Activated CD4-positive, alpha-beta T cell treated with anti-CD3 and anti-CD28 coated beads, Interleukin-2, amount 50 U/mL, for 1 hour (primary cell): Measurements from ENCODE around the gene EIF4G3.
"Not testable (repeated sequence)": the region's sequence is repeated elsewhere in the genome, so short reads cannot be mapped to it uniquely, and the experiment has no call there.

ENCODE experiments used
- DNase-seq: peaks from one replicate; pipeline ENCODE4 v3.0.0-alpha.2; 2020

EIF4G3 gene

DNA sequence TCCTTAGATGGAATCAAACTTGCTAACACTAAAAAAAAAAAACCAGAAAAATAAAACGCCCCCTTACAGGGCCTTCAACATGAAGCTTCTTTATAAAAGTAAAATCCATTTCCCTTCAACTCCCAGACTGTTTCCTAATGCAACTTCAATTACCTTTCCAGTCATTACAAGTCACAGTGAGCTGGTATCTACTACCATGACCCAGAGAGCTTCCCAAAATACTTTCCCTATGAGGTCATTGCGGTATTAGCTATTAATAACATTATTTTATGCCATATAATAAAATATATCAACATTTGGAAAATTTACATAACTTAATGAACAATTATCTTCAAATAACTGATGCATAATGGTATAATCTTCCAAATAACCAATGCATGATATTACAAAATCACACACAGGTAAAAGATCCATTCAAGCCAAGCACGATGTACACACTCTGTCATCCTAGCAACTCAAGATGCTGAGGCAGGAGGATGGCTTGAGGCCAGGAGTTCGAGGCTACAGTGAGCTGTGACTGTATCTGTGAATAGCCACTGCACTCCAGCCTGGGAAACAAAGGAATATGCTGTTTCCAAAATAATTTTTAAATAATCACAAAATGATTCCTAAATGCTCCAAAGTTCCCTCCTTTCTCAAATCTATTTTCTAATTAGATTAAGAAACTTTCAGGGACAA is 24.1 kb downstream of the EIF4G3 start:
- no peak for DNase-seq

DNA sequence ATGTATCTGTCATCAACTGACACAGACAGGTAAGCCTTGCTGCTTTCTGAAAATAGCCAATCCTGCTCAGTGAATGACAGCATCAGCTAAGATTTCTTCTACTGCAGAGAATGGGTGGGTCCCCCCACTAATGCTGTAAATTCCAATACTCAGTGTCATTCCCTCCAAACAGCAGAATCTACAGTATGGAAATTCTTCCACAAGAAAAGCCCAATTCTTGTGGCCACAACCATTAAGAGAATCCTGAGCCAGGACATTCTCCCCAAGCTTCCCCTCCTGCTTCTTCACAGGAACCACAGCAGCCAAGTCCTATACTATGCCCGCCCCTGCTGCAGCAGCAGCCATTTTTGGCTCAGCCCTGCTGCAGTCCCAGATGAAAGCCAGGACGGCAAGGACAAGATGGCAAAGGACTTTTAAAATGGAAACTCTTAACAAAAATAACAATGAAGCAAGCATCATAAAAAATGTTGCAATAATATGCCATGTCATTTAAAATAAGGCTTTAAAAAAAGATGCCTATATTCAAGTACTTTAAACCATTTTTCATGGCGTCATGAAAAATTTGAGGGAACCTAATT is 26.8 kb downstream of the EIF4G3 start:
- DNase-seq, result no peak

DNA sequence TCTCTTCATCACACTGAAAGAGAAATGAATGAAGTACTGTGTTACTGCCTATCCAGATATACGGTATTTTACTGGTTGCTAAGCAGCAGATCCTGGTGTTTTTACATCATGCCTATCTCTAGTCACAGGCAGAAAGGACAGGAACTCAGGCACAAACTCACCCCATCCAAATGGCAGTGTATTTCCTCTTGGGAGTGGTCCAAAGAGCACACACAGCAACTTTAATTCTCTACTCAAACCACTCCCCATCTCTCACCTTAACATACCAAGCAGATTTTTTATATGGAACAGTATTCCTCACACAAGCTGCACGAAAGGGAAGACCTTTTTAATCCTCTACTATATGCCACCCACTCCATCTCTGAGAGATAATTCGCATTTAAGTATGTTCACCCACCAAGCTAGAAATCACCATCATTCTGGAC is 27.3 kb downstream of the EIF4G3 start:
- no peak for DNase-seq

DNA sequence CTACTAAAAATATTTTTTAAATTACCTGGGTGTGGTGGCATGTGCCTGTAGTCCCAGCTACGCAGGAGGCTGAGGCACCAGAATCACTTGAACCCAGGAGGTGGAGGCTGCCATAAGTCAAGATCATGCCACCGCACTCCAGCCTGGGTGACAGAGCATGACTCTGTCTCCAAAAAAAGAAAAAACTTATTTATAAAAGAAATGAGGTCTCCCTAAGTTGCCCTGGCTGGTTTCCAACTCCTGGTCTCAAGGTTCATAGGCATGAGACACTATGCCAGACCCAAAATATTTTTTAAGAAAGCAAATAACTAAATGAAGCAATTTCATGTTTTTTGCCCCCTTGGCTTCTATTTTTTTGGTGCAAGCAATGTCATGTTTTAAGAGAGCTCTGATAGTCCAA is 32.9 kb downstream of the EIF4G3 start:
- DNase-seq, result no peak

DNA sequence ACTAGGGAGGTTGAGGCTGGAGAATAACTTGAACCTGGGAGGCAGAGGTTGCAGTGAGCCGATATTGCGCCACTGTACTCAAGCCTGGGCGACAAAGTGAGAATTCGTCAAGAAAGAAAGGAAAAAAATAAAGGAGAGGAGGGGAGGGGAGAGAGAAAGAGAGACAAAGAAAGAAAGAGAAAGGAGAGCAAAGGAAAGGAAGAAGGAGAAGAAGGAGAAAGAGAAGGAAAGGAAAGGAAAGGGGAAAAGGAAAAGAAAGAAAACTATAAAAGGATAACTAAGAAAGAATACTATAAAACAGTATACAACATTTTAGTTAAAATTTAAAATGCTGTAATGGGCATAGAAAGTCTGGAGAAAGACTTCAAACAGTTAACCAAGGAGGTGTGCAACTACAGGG is 33.6 kb downstream of the EIF4G3 start:
- DNase-seq, result no peak

DNA sequence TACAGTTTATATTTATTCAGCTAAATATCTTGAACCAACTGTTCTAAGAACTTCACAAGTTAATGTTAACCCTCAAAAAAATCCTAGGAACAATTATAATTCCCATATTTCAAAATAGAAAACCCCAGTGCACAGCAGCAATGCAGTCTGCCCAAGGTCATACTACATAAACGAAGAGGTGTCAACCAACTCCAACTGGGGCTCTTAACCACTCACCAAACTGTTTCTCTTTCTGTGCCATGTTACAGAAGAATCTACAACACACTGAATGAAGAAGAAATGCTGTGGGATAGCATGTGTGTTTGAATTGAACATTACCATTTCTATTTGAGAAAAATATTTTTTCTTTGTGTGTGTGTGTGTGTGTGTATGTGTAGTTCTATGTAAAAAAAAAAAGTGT is 35.7 kb downstream of the EIF4G3 start:
- no peak for DNase-seq

DNA sequence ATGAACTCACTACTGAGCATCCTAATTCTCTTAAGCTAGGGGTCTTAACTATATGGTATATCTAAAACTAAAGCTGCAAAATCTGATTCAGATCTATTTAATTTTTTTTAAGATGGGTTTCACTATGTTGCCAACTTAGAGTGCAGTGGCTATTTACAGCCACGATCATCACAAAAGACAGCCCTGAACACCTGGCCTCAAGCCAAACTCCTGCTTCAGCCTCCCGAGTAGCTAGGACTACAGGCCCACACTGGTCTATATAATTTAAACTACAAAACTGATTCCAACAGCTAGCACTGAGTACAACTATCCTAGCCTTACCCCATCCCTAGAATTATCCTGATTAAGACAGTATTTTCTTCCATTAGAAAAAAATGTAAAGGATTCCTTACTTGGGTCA is 37.1 kb downstream of the EIF4G3 start:
- DNase-seq, result no peak

GRCh38 chr1:21136344-21136743 is 40.4 kb downstream of the EIF4G3 start:
- DNase-seq, result not testable (repeated sequence)

GRCh38 chr1:21131200-21131599 is 45.5 kb downstream of the EIF4G3 start:
- no peak for DNase-seq

DNA sequence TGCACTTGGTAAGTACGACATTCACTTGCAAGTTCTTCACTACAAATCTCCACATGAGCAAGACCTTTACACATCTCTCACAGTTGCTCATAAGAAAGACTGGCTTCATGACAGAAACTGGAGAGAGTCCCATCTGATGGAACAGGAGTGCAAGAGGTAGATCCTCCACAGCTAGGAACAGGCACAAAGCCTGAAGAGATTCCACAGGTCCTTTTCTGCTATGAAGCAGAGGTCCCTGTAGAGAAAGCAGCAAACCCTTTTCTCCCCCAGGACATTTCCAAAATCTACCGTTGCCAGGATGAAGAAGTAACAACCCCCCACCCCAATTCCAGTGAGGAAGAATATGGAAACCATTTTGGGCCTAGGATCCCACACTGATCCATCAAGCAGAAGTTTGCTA is 47.3 kb downstream of the EIF4G3 start:
- no peak for DNase-seq

GRCh38 chr1:21126324-21126723 is 50.4 kb downstream of the EIF4G3 start:
- DNase-seq, result no peak

- DNase-seq, result no peak
Measured at GRCh38 chr1:21124846-21125245, 51.9 kb downstream of the EIF4G3 start.

- no peak for DNase-seq
Measured at GRCh38 chr1:21123287-21123948, 53.3 kb downstream of the EIF4G3 start.

GRCh38 chr1:21121764-21122471 is 54.8 kb downstream of the EIF4G3 start:
- no peak for DNase-seq

- DNase-seq, result no peak
Measured at GRCh38 chr1:21118167-21118566, 58.5 kb downstream of the EIF4G3 start.

DNA sequence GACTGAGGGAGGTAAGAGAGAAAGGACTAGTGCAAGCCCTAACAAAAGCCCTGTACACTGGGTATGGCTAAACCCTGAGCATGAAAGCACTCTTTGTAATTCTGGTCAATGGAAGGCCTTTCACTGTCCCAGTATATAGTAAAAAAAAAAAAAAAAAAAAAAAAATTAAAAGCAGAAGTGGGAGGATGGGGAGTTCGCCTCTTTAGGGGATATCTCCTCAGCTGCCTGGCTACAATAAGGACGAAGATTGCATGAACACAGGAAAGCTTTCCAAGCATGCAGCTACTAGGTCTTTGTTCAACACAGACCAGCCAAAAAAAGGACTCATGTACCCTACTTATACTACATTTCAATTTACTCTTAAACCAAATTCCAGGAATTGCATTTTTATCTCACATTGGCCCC is 59.1 kb downstream of the EIF4G3 start:
- DNase-seq, result no peak

DNA sequence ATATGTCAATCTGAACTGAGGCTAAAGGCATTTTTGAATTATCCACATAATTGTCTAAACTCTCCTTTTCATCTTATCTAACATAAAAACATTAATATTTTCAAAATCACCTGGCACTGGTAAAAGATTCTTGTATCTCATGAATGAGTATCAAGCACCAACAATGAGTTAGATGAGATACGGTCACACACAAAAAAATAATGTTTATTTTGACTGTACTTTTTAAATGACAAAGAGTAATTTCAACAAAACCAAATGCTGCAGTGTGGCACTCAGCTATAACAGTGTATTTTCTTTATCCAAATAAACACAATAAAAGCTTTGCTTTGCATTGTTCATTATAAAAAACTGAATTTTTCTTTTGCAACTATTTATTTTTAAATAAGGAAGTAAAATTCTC is 59.5 kb downstream of the EIF4G3 start:
- DNase-seq, result no peak

GRCh38 chr1:21115098-21115760 is 61.5 kb downstream of the EIF4G3 start:
- DNase-seq, result no peak

DNA sequence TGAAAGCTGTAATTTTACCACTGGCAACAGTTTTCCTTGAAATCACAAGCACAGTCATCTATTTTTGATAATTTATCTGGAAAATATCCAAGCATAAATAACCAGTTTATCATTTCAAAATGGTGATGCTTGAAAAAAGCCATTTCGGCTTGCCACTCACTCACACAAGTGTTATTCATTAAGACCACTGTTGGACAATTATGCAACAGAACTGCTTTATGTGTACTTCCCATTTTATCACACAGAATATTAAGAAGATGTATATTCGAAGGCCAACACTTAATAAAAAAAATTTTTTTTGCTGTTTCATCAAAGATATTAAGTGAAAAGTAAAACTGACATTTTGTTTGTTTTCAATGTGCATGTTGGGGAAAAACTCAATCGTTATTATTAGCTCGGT is 62.3 kb downstream of the EIF4G3 start:
- no peak for DNase-seq

- no peak for DNase-seq
Measured at GRCh38 chr1:21110163-21110562, 66.5 kb downstream of the EIF4G3 start.

DNA sequence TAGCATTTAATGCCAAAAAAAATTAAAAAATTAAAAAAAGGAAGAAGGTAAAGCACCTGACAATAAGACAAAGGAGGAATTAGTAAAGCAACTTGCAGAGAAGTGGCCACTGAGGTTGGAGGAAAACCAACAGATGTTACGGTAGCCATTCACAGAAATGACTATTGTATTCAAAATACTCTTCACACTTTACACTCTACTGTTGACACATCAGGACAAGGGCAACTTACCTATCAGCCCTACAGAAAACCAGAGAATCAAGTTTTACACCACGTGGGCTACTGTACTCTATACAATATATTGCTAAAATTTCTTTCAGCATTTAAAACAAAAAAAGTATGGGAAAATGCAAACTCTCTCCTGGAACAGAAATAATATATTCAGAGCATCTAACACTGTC is 70.0 kb downstream of the EIF4G3 start:
- DNase-seq, result no peak

- DNase-seq, result no peak
Measured at GRCh38 chr1:21106238-21106637, 70.5 kb downstream of the EIF4G3 start.

DNA sequence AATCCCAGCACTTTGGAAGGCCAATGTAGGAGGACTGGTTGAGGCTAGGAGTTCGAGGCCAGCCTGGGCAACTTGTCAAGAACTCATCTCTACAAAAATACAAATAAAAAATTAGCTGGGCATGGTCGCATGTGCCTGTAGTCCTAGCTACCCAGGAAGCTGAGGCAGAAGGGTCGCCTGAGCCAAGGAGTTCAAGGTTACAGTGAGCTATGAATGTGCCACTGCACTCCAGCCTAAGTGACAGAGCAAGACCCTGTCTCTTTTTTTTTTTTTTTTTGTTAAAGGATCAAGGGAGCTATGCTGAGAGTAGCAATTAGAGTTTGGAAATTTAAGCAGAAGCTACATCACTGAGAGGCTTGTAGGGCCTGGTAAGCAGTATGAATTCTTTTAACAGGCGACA is 70.9 kb downstream of the EIF4G3 start:
- no peak for DNase-seq
